Endothelial cell of umbilical vein (primary cell): ENCODE data around the gene SPAAR. TPM values are rescaled to one million over a fixed set of nuclear protein-coding genes. Genes with fewer than 3 reads are reported as not detected.
A peak's percentile ranks its signal among the peaks of the same experiment; 100 is the strongest.

Experiments used
- BruUV-seq: library from RNA; stranded (reverse); fragments of 400-500 nt; replicated peaks from 2 replicates; lab custom pipeline; 2021; lab: Mats Ljungman, UMichigan
- CTCF ChIA-PET: fragments of 300-600, 350-600 bp; sonication (Branson Sonifier 250); formaldehyde crosslinking; loops from one replicate; lab custom pipeline; 2021; ENCODE audit warnings: antibody characterized with exemption, inconsistent platforms; lab: Charles Lee
- POLR2A ChIA-PET: fragments of 300-600, 350-600 bp; sonication (Branson Sonifier 250); formaldehyde crosslinking; loops from one replicate; lab custom pipeline; 2021; ENCODE audit warnings: antibody characterized with exemption, inconsistent platforms; lab: Charles Lee
- DNase-seq: peaks from one replicate; pipeline ENCODE4 v3.0.0-alpha.2; 2011; ENCODE audit warnings: low read depth, low spot score
- FAIRE-seq: peaks from 2 replicates; lab custom pipeline; 2011; peaks lifted over from hg19 to GRCh38; lab: Jason Lieb, UNC
- H2AFZ ChIP-seq: 2 replicates; pipeline ENCODE4 v1.6.0; 2012; ENCODE audit warnings: low read depth, low read length, control low read depth, inconsistent platforms
- H3K27ac ChIP-seq: 2 replicates; pipeline ENCODE4 v1.5.1; 2011; ENCODE audit warnings: low read depth, mild to moderate bottlenecking, control low read depth, low read length, moderate library complexity; ENCODE audit not compliant: insufficient read depth
- H3K27me3 ChIP-seq, 2 experiments: 2 replicates each; pipeline versions ENCODE4 v1.6.0 to v1.6.1; 2011; ENCODE audit warnings: low read length in 2 of 2, mixed read lengths in 1 of 2; ENCODE audit not compliant: control insufficient read depth in 2 of 2, insufficient read depth in 2 of 2
- H3K36me3 ChIP-seq, 2 experiments: 2 replicates in 1 of 2; 3 replicates in 1 of 2; pipeline ENCODE4 v1.5.1; 2011; ENCODE audit warnings: low read length in 2 of 2, mild to moderate bottlenecking in 1 of 2, moderate library complexity in 1 of 2; ENCODE audit not compliant: control insufficient read depth in 2 of 2, insufficient read depth in 2 of 2; ENCODE audit errors: extremely low read depth in 1 of 2
- H3K4me1 ChIP-seq: 3 replicates; pipeline ENCODE4 v1.5.1; 2011; ENCODE audit warnings: mild to moderate bottlenecking, low read length; ENCODE audit not compliant: control insufficient read depth, insufficient read depth; ENCODE audit errors: extremely low read depth
- H3K4me2 ChIP-seq: 2 replicates; pipeline ENCODE4 v1.6.1; 2011; ENCODE audit warnings: low read length, control low read depth, mixed read lengths; ENCODE audit not compliant: insufficient read depth
- H3K4me3 ChIP-seq, 3 experiments: fragments of 200-600 bp in 1 of 3; sonication (generic), shearing (Covaris generic) in 1 of 3; replicated peaks in 1 of 3; 2 replicates each; pipeline ENCODE4 v1.5.1; 2011 to 2016; ENCODE audit warnings: control low read depth in 3 of 3, low read length in 3 of 3, mild to moderate bottlenecking in 2 of 3, inconsistent platforms in 1 of 3, low read depth in 1 of 3, moderate library complexity in 1 of 3; ENCODE audit not compliant: insufficient read depth in 1 of 3
- H3K79me2 ChIP-seq: 2 replicates; pipeline ENCODE4 v1.6.0; 2012; ENCODE audit warnings: low read length, inconsistent platforms; ENCODE audit not compliant: control insufficient read depth, insufficient read depth
- H3K9ac ChIP-seq: replicated peaks from 2 replicates; pipeline ENCODE3; 2011; ENCODE audit warnings: low read length, control low read depth; ENCODE audit not compliant: insufficient read depth; ENCODE audit errors: extremely low read depth
- H3K9me1 ChIP-seq: replicated peaks from 3 replicates; pipeline ENCODE4 v1.6.0; 2011; ENCODE audit warnings: mild to moderate bottlenecking, low read length; ENCODE audit not compliant: control insufficient read depth, insufficient read depth; ENCODE audit errors: extremely low read depth
- H3K9me3 ChIP-seq: replicated peaks from 2 replicates; pipeline ENCODE4 v1.5.1; 2012; ENCODE audit warnings: low read length, inconsistent platforms; ENCODE audit not compliant: control insufficient read depth, insufficient read depth
- H4K20me1 ChIP-seq: replicated peaks from 2 replicates; pipeline ENCODE3; 2011; ENCODE audit warnings: mild to moderate bottlenecking, low read length; ENCODE audit not compliant: control insufficient read depth, insufficient read depth; ENCODE audit errors: extremely low read depth
- CTCF ChIP-seq, 2 donors: IDR thresholded peaks; 1 replicate in 1 of 2; 2 replicates in 1 of 2; pipeline ENCODE4 v1.5.1; 2011; ENCODE audit warnings: low read length in 2 of 2, mild to moderate bottlenecking in 2 of 2, moderate library complexity in 2 of 2, control low read depth in 1 of 2, inconsistent platforms in 1 of 2, low read depth in 1 of 2; ENCODE audit not compliant: insufficient read depth in 1 of 2; ENCODE audit errors: extremely low read depth in 1 of 2
- EZH2 ChIP-seq: IDR thresholded peaks from 2 replicates; pipeline ENCODE4 v1.6.1; 2012; ENCODE audit warnings: borderline replicate concordance, low read depth, mild to moderate bottlenecking, moderate library complexity, low read length, inconsistent platforms; ENCODE audit not compliant: severe bottlenecking
- FOS ChIP-seq: IDR thresholded peaks from 2 replicates; pipeline ENCODE4 v1.6.1; 2011; ENCODE audit warnings: mild to moderate bottlenecking, low read length, moderate library complexity, borderline replicate concordance; ENCODE audit not compliant: insufficient read depth
- MAX ChIP-seq: IDR thresholded peaks from 2 replicates; pipeline ENCODE4 v1.6.1; 2011; ENCODE audit not compliant: insufficient read depth, insufficient read length
- POLR2AphosphoS5 ChIP-seq: IDR thresholded peaks from 2 replicates; pipeline ENCODE4 v1.6.1; 2012; ENCODE audit warnings: low read depth, mild to moderate bottlenecking, control low read depth, low read length, moderate library complexity; ENCODE audit not compliant: insufficient read depth
- dilution Hi-C: fragments of 300-500 bp; cut with MboI; formaldehyde crosslinking; loops from one replicate; pipeline ENCODE4 v1.15.0; 2019; ENCODE audit warnings: low sequenced_read_pairs; ENCODE audit not compliant: extremely low pct_ligation_motif_present
- intact Hi-C: fragments of 100-400 bp; cut with micrococcal nuclease; formaldehyde crosslinking; loops from one replicate; pipeline ENCODE4 v1.10.0; 2022
- polyA plus RNA-seq, 4 experiments: library from polyadenylated mRNA; depleted of rRNA in 3 of 4; stranded (reverse) in 3 of 4; unstranded in 1 of 4; fragments of >200 nt; gene quantifications; 2 replicates each; pipeline versions ENCODE4 v1.2.1 to v1.2.3, GENCODE V29; 2011 to 2012; ENCODE audit warnings: missing spikeins in 1 of 4
- total RNA-seq: library from RNA; stranded (reverse); gene quantifications from 2 replicates; pipeline ENCODE4 v1.2.3, GENCODE V29; 2021

The SPAAR gene
- total and polyA plus RNA-seq, 2 donors (not counting 3 experiments of a cell fraction or from before 2014, with no cell fraction given): 20.8 to 24.8 TPM

- Histone ChIP-seq H2AFZ (peak overlapping the region; percentile 87), H3K4me2 (peak overlapping the region; percentile 82), H3K9me1 (no peaks in the 10 kb centered on the region), H3K9ac (no peak overlapping the region), H3K36me3 (no peaks in the 10 kb centered on the region), H3K9me3 (no peaks in the 10 kb centered on the region), H3K79me2 (no peaks in the 10 kb centered on the region), H3K27me3 (no peaks in the 10 kb centered on the region), H3K4me1 (peaks cover 22% of the 10 kb centered on the region), H3K27ac (peak overlapping the region; percentile 16), H4K20me1 (no peaks in the 10 kb centered on the region), H3K4me3 (peak overlapping the region in 1 of 3 experiments; percentile 33)
- intact Hi-C loops: loop anchor here (1.0 to 5.0 kb wide), 5 partner anchors 17 to 155 kb away; partner anchors contain the start of genes FAM221B, NPR2 and TMEM8B
- POLR2A ChIA-PET: interaction anchor here (0.6 kb wide), 2 partner anchors 20 to 456 kb away, joined by 4 to 8 read pairs; no protein-coding TSS in a partner anchor
- DNase-seq: peak; percentile 67
- peak; percentile 83 for FAIRE-seq
- TF ChIP-seq MAX (no peak), CTCF (IDR thresholded peaks at IDR 0.05; ENCODE audit: extremely low read depth in 1 of 2, insufficient read depth in 1 of 2, low read depth in 1 of 2, low read length in 2 of 2) (peak; percentile 83 to 85), EZH2 (no peak), POLR2AphosphoS5 (peak; percentile 23), FOS (no peak)
- CTCF ChIA-PET: interaction anchor here (0.6 to 3.9 kb wide), 33 partner anchors 9 to 223 kb away, joined by 3 to 103 read pairs (median 5); partner anchors contain the start of genes CCIN, HRCT1, NPR2 and RECK
- BruUV-seq: TSS peak; percentile 57
- dilution Hi-C loops: no loop called here
These were observed 36.2 kb downstream of the SPAAR start for GRCh38 chr9:35945341-35946018.
